Measurements from ENCODE around the gene PTPRE.

- TF ChIP-seq CTCF (conservative IDR thresholded peaks at IDR 0.05; ENCODE audit: low read depth, low read length) (no peak), EZH2 (IDR thresholded peaks at IDR 0.05; ENCODE audit: borderline replicate concordance, low read depth, low read length, poor library complexity, severe bottlenecking) (no peak)
Measured at GRCh38 chr10:128058106-128058749, 151.3 kb downstream of the PTPRE start.

All from A673 (cell line).